GM10266 (cell line): Measurements from ENCODE around the gene SLC29A3.

Source experiments
- DNase-seq: peaks from one replicate; pipeline ENCODE4 v3.0.0; 2012; ENCODE audit errors: extremely low spot score
- TF ChIP-seq, protein P1 (sequence below): IDR thresholded peaks from 2 replicates; pipeline ENCODE4 v1.5.1; 2012; ENCODE audit warnings: mild to moderate bottlenecking, low read depth; ENCODE audit not compliant: control insufficient read depth, insufficient read depth; ENCODE audit errors: missing control alignments

The SLC29A3 gene

DNA sequence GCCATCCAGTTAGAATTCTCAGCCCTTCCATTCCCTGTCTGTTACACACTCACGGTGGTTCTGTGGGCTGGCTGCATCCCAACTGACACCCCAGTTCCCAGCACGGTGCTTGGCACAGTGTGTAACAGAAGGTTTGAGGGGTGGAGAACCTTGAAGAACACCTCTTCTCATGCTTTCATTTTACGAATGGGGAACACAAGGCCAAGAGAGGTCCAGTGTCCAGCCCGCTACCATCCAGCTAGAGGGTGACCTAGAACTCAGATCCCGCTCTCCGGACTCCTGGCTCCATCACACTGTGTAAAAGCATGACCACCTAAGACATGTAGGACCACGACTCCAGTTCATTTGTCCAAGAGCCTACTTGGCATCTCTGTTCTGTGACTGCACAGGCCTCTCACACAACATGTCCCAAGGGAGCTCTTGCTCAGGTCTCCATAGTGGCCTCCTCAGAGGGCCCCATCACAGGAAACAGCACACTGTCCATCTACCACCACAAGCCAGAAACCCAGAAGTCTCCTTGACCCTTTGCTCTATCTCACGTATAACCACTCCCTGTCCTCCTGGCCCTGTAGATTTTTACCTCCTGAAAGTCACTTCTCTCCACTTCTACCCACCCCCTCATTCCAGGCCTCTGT, 74.9 kb downstream of the SLC29A3 start:
- TF ChIP-seq, protein P1, sequence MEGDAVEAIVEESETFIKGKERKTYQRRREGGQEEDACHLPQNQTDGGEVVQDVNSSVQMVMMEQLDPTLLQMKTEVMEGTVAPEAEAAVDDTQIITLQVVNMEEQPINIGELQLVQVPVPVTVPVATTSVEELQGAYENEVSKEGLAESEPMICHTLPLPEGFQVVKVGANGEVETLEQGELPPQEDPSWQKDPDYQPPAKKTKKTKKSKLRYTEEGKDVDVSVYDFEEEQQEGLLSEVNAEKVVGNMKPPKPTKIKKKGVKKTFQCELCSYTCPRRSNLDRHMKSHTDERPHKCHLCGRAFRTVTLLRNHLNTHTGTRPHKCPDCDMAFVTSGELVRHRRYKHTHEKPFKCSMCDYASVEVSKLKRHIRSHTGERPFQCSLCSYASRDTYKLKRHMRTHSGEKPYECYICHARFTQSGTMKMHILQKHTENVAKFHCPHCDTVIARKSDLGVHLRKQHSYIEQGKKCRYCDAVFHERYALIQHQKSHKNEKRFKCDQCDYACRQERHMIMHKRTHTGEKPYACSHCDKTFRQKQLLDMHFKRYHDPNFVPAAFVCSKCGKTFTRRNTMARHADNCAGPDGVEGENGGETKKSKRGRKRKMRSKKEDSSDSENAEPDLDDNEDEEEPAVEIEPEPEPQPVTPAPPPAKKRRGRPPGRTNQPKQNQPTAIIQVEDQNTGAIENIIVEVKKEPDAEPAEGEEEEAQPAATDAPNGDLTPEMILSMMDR = no peak
- DNase-seq = no peak

DNA sequence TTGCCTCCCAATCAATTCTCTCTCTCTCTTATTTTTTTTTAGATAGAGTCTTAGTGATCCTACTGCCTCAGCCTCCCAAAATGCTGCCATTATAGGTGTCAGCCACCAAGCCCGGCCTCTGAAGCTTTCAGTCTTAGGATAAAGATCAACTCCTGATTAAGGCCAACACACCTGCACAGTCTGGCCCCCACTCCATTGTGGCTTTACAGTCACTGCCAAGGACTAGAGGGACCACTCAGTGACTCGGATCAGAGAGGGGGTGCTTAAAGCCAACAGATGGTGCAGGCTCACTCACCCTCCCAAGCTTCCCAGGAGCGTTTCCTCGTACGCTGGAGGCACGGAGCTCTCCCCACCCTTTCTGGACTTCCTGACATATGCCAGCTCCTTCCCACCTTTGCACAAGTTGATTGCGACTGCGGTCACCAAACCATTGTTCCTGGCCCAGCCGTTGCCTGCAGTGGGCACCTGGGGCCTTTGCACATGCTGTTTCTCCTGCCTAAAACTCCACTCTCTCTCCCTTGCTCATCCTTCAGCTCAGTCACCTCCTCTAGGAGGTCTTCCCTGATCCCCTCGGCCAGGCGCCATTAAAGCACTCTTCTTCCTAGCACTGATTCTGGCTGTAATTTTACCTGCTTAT, 76.0 kb downstream of the SLC29A3 start:
- DNase-seq = no peak
- TF ChIP-seq, protein P1 = no peak

DNA sequence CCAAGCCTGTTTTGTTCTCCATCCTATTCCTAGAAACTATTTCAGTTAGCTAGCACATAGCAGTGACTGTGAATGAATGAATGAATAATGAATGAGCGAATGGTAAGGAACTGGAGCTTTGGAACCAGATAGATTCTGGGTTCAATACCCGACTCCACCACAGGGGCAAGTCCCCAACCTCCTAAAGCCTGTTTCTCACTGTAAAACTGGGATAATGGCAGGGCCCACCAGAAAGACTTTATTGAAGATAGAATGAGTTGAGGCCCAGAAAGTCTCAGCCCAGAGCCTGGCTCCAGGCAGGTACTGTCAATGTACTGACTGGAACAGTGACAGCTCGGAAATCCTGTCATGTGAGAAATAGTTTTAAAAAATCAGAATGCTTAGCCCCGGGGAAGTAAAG, 76.6 kb downstream of the SLC29A3 start:
- TF ChIP-seq, protein P1 = no peak
- no peak for DNase-seq

DNA sequence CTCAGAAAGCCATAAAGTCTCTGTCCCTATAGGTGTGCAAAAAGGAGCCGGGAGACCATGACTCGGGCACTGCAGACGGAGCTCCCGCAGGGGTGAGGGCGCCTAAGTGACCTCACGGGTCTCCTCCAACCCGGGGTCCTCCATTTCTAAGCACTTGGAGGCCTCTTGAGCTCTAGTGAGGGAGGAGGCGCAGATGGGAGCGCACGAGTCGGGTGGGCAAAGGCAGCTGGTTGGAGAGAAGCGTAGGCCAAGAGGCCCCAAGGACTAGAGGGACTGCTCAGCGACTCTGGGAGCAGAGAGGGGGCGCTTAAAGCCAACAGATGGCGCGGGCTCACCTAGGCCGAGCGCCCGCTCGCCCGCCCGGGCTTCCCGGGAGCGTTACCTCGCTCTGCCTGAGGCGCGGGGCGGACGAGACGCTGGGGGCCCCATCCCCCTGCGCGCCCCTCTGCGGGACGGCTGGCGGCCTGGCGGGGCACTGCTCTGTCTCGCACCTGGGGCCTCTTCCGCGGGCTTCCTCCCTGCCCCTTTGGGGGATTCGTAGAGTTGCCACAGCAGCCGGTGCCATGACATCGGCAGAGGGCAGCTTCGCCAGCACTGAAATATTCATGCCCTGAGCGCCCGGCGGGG, 77.1 kb downstream of the SLC29A3 start:
- DNase-seq = peak; percentile 64
- TF ChIP-seq, protein P1 = peak; percentile 27

DNA sequence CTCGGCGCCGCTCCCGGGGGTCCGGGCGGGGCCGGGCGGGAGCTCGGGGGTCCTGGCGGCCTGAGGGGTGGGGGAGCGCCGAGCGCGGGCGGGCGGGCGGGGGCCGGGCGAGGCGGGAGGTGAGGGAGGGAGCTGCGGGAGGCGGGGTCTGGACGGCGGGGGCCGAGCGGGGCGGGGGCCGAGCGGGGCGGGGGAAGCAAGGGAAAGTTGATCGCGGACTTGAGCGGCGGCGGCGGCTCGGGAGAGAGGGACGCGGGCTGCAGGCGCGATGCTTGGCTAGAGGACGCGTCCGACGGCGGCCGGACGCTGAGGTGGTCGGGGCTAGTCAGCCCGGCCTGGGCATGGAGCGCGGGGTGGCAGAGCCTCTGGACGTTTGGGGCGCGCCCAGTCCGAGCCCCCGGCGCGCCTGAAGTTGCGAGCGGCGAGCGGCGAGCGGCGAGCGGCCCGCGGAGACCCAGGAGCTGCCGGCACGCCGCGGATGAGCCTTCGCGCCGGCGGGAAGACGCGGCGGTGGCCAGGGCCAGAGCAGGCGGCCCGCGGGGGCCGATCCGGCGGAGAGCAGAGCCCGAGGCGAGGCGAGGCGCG, 77.7 kb downstream of the SLC29A3 start, which contains the start of gene CDH23:
Gene CDH23 (plus strand): TSS at position 210 of the 585 bp plus-strand sequence. CDS start 42,912 bp downstream, outside the sequence.
- TF ChIP-seq, protein P1 = no peak
- DNase-seq = no peak

DNA sequence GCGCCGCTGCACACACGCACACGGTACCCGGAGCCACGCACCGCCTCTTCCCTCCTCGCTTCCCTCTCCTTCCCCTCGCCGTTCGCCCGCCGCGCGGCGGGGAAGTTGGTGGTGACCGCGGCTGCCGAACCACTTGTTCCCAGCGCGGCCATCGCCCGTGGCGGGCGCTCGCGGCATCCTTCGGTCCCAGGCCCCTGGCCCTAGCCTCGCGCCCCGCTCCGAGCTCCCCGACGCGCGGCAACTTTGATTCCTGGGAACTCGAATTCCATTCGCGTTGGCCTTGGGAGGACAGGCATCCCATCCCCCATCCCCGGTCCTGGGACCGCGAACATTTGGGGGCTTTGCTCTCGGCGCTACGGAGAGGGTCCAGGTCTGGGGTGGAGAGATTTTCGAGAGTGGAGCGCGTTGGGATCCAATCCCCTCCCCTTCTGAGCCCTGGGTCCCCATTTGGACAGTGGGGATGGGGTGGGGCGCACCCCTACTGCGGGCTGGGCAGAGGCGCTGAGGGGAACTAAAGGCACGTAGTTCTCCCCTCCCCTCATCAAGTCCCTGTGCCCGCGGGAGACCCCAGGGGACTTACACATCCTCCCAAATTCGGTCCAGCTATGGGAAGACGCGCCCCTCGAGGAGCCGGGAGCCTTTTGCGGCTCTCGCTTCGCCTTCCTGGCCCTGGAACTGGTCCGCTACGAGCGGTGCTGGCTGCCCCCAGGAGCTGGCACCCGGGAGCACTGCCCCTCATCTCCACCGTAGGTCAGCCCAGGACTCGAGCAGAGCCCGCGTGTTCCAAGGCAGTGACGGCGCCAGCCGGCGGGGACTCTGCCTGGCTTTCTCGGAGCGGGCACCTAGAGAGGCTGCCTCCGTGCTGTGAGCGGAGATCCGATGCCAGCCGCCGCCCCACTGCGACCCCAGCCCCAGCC, 78.5 kb downstream of the SLC29A3 start:
- DNase-seq = no peak
- TF ChIP-seq, protein P1 = no peak
